GM18870 (cell line): ENCODE results near the gene NFIX.

ENCODE experiments used
- ATAC-seq: cut with Tn5 transposase; IDR thresholded peaks from one replicate; pipeline ENCODE4 v1.9.1; 2021; ENCODE audit warnings: moderate library complexity; ENCODE audit not compliant: unreplicated experiment

The NFIX gene

GRCh38 chr19:13118424-13119193 is 123.3 kb downstream of the NFIX start:
- ATAC-seq: no peak

DNA sequence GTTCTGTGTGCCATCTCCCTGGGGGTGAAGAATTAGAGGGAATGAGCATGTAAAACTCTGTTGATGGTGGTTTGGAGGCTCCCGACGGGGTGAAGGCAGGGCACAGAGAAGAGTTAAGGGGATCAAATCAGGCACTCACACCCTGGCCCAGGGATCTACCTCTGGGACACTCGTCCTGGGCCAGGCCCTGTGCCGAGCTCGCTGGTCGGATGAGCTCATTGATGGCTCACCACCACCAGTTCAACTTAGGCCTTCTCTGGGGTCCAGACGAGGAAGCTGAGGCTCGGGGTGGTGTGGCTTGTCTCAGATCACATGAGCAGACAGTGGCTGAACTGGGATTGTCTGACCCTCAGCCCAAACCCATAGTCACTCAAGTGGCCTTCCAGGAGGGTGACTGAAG is 124.4 kb downstream of the NFIX start:
- no peak for ATAC-seq

GRCh38 chr19:13120031-13120430 is 124.8 kb downstream of the NFIX start:
- no peak for ATAC-seq

- no peak for ATAC-seq
Observed at GRCh38 chr19:13120817-13121216, 125.5 kb downstream of the NFIX start.

- no peak for ATAC-seq
Observed at GRCh38 chr19:13121551-13122274, 126.4 kb downstream of the NFIX start.

DNA sequence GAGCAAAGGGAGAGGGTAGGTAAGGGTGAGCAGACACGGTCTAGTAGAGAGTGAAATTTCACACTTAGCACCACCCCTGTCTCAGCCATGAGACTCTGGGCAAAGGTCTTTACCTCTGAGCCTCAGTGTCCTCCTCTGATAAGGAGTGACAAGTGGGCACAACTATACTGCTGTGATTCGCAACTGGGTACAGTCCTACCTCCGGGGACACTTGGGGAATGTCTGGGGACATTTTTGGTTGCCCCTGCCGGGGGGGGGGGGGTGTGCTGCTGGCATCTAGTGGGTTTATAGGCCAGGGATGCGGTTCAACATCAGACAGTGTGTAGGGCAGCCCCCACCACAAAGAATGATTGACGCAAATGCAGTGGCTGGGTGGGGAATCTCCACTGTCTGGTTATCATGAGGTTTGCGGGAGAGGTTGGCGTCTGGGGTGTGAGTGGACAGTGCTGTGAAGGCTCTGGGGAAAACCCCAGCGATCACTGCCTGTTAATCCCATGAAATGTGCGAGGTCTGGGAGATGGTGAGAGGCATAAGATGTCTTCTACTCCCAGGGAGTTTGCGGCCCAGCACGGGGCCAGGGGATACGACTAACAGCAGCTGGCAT is 127.1 kb downstream of the NFIX start:
- ATAC-seq: no peak

- no peak for ATAC-seq
Observed at GRCh38 chr19:13122980-13123957, 128.0 kb downstream of the NFIX start.

DNA sequence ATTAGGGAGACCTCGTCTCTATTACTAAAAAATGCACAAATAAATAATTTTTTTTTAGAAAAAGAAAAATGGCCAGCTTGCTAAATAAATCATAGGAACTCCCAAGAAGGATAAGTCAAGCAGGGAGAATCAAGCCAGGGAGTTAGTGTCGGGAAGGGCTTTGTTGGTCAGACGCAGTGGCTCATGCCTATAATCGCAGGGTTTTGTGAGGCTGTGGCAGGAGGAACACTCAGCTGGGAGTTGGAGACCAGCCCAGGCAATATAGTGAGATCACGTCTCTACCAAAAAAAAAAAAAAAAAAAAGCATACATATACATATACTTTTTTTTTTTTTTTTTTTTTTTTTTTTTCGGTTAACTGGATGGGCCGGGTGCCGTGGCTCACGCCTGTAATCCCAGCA is 131.8 kb downstream of the NFIX start:
- ATAC-seq: no peak

DNA sequence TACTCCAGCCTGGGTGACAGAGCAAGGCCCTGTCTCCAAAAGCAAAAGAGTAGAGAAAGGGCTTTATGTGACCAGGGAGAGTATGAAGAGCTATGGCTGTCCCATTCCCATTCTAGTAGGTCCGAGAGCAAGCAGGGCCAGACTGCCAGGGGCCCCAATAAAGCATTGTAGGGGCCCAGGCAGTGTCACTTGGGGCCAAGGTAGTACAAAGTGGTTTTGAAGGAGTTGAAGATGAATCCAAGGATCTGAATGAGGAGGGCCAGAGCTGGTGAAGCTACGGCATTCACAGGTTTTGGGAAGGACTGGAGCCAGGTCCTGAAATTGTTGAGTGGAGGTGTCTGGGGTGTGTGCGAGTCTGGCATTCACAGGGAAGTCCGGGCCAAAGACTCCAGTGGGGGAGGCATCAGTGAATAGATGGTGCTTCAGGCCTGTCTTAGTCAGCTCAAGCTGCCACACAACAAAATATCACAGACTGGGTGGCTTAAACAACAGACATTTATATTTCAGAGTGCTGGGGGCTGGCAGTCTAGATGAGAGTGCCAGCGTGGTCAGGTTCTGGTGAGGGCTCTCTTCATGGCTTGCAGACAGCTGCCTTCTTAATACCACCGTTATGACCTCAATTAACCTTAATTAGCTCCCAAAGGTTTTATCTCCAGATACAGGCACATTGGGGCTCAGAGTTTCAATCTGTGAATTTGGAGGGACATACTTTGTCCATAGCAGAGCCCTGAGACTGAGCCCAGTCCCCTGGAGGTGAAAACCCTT is 132.7 kb downstream of the NFIX start:
- ATAC-seq: no peak

- no peak for ATAC-seq
Observed at GRCh38 chr19:13128583-13128982, 133.3 kb downstream of the NFIX start.

- no peak for ATAC-seq
Observed at GRCh38 chr19:13129384-13129783, 134.1 kb downstream of the NFIX start.

GRCh38 chr19:13130886-13131490 is 135.7 kb downstream of the NFIX start:
- no peak for ATAC-seq

DNA sequence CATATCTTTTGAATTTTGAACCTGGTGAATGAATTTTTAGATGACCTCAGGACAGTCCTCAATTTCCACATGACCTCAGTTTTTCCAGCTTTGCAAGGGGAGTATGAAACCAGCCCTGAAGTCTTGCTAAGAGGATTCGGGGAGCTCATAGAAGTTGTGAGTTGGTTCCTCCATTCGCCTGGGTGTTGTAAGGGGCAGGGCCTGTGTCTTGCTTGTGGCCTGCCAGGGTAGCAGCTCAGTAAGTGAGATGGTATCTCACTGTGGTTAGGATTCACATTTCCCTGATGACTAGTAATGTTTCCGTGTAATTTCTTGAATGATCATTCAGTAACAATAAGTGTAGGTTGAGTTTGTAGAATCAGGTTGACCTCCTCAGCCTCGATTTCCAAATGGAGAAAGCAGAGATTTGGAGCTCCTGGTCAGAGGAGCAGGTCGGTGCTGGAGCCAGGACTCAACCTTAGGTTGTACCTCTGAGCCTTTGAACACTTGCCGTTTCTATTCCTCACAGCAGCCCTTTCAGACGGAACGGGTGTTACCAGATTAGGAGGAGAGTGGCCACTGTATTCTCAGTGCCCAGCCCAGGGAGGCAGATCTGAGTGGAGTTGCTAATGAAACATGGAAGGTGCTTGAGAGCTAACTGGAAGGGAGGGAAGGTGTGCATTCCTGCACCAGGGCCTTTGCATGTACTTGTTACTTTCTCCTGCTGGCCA is 137.4 kb downstream of the NFIX start:
- no peak for ATAC-seq

GRCh38 chr19:13133241-13133870 is 138.1 kb downstream of the NFIX start:
- no peak for ATAC-seq

DNA sequence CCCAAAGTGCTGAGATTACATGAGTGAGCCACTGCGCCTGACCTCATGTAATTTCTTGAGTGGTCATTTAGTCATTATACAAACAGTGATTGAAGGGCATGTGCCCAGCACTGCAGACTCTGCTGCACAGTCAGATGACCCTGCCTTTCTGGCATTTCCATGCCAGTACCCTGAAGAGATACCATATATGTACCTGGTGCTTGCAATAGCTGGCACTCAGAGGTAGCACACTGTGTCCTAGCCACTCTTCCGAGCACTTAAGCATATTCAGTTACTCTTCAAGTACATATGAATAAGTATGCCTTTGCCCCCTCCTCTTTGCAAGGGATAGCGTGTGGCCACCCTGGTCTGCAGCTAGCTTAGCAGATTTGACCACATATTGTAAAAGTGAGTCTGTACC is 139.4 kb downstream of the NFIX start:
- no peak for ATAC-seq

- no peak for ATAC-seq
Observed at GRCh38 chr19:13135068-13136062, 140.1 kb downstream of the NFIX start.

GRCh38 chr19:13137290-13137794 is 142.1 kb downstream of the NFIX start:
- no peak for ATAC-seq
